ENCODE results near the gene ZFP90.

- TF ChIP-seq CTCF (IDR thresholded peaks at IDR 0.05; ENCODE audit: poor library complexity) (no peak), EZH2 (IDR thresholded peaks at IDR 0.05; ENCODE audit: borderline replicate concordance) (no peak)
These were observed 9.9 kb downstream of the ZFP90 start for GRCh38 chr16:68548947-68549346.
